IMR-90 (cell line): Measurements from ENCODE around the gene ZNF521.

Experiments used
- CEBPB ChIP-seq: IDR thresholded peaks from 2 replicates; pipeline ENCODE4 v1.6.1; 2012; ENCODE audit warnings: low read depth, low read length, improper control_type of control experiment
- CTCF ChIP-seq: conservative IDR thresholded peaks from 2 replicates; pipeline ENCODE4 v1.5.1; 2012; ENCODE audit warnings: mild to moderate bottlenecking, low read depth, low read length, improper control_type of control experiment
- ELK1 ChIP-seq: fragments of 150-350 bp; IDR thresholded peaks from 2 replicates; pipeline ENCODE4 v1.6.1; 2016; ENCODE audit warnings: low read depth, mild to moderate bottlenecking, low read length, moderate library complexity, borderline replicate concordance
- MAFK ChIP-seq: IDR thresholded peaks from 2 replicates; pipeline ENCODE4 v1.6.1; 2012; ENCODE audit warnings: low read depth, low read length, improper control_type of control experiment
- MAZ ChIP-seq: IDR thresholded peaks from 2 replicates; pipeline ENCODE4 v1.6.1; 2012; ENCODE audit warnings: low read depth, mild to moderate bottlenecking, low read length, improper control_type of control experiment, moderate library complexity, borderline replicate concordance
- POLR2A ChIP-seq: IDR thresholded peaks from 2 replicates; pipeline ENCODE4 v1.6.1; 2012; ENCODE audit warnings: mild to moderate bottlenecking, low read depth, low read length
- RAD21 ChIP-seq: IDR thresholded peaks from 2 replicates; pipeline ENCODE4 v1.6.1; 2012; ENCODE audit warnings: low read length, improper control_type of control experiment
- SMC3 ChIP-seq: fragments of 150-350 bp; IDR thresholded peaks from 2 replicates; pipeline ENCODE4 v1.6.1; 2016; ENCODE audit warnings: low read depth, mild to moderate bottlenecking, antibody characterized with exemption, low read length, moderate library complexity
- USF2 ChIP-seq: fragments of 150-350 bp; IDR thresholded peaks from 2 replicates; pipeline ENCODE4 v1.6.1; 2017; ENCODE audit warnings: mild to moderate bottlenecking, antibody characterized with exemption, low read length, low read depth

- no peak for TF ChIP-seq CTCF
- no peak for TF ChIP-seq CEBPB
- TF ChIP-seq SMC3: no peak
- no peak for TF ChIP-seq POLR2A
- TF ChIP-seq USF2: no peak
- no peak for TF ChIP-seq MAFK
- TF ChIP-seq RAD21: no peak
- TF ChIP-seq MAZ: no peak
- no peak for TF ChIP-seq ELK1
Observed at GRCh38 chr18:25243257-25243656, 108.7 kb downstream of the ZNF521 start.
